Osteocyte (in vitro differentiated cells): ENCODE measurements around the gene ZNF532. TPM values are rescaled to one million over a fixed set of nuclear protein-coding genes. Genes with fewer than 3 reads are reported as not detected.

Experiments
- DNase-seq: peaks from one replicate; pipeline ENCODE4 v3.0.0; 2021; ENCODE audit warnings: mixed read lengths; ENCODE audit not compliant: unreplicated experiment; ENCODE audit errors: extremely low spot score
- H3K27ac Mint-ChIP-seq: one replicate; pipeline ENCODE4 v1.8.0; 2021; ENCODE audit warnings: mild to moderate bottlenecking, mixed read lengths; ENCODE audit not compliant: unreplicated experiment
- H3K27me3 Mint-ChIP-seq: one replicate; pipeline ENCODE4 v1.8.0; 2021; ENCODE audit warnings: mixed read lengths; ENCODE audit not compliant: unreplicated experiment
- H3K36me3 Mint-ChIP-seq: one replicate; pipeline ENCODE4 v1.8.0; 2021; ENCODE audit warnings: mixed read lengths; ENCODE audit not compliant: unreplicated experiment
- H3K4me1 Mint-ChIP-seq: one replicate; pipeline ENCODE4 v1.8.0; 2021; ENCODE audit warnings: mixed read lengths; ENCODE audit not compliant: unreplicated experiment
- H3K4me3 Mint-ChIP-seq: one replicate; pipeline ENCODE4 v1.8.0; 2021; ENCODE audit warnings: mild to moderate bottlenecking, moderate library complexity, mixed read lengths; ENCODE audit not compliant: unreplicated experiment
- H3K9me3 Mint-ChIP-seq: one replicate; pipeline ENCODE4 v1.8.0; 2021; ENCODE audit warnings: mixed read lengths; ENCODE audit not compliant: unreplicated experiment
- CTCF ChIP-seq: fragments of 200-600 bp; sonication (generic); IDR thresholded peaks from 2 replicates; pipeline ENCODE4 v1.5.0; 2021; ENCODE audit warnings: antibody characterized with exemption, mild to moderate bottlenecking, moderate library complexity
- total RNA-seq: library from RNA; stranded (reverse); gene quantifications from 2 replicates; pipeline ENCODE4 v1.2.1, GENCODE V29; 2021

ZNF532 gene
- total RNA-seq, 1 donor from 2014 or later: 92.7 TPM

GRCh38 chr18:58960508-58960907 is 95.8 kb downstream of the ZNF532 start:
- DNase-seq: no peak
- Mint-ChIP-seq H3K27ac (no peak overlapping the region), H3K4me3 (no peak overlapping the region), H3K27me3 (no peaks in the 10 kb centered on the region), H3K9me3 (no peaks in the 10 kb centered on the region), H3K4me1 (peaks cover 24% of the 10 kb centered on the region), H3K36me3 (peaks cover 34% of the 10 kb centered on the region)
- no peak for TF ChIP-seq CTCF

GRCh38 chr18:58960946-58961722 is 96.5 kb downstream of the ZNF532 start:
- Mint-ChIP-seq H3K9me3 (no peaks in the 10 kb centered on the region), H3K36me3 (peaks cover 30% of the 10 kb centered on the region), H3K27ac (no peak overlapping the region), H3K4me1 (peaks cover 27% of the 10 kb centered on the region), H3K4me3 (no peak overlapping the region), H3K27me3 (no peaks in the 10 kb centered on the region)
- DNase-seq: no peak
- TF ChIP-seq CTCF: no peak

- Mint-ChIP-seq H3K4me1 (peaks cover 27% of the 10 kb centered on the region), H3K9me3 (no peaks in the 10 kb centered on the region), H3K4me3 (no peak overlapping the region), H3K27ac (no peak overlapping the region), H3K36me3 (peaks cover 23% of the 10 kb centered on the region), H3K27me3 (no peaks in the 10 kb centered on the region)
- no peak for TF ChIP-seq CTCF
- no peak for DNase-seq
Observed at GRCh38 chr18:58962336-58962735, 97.7 kb downstream of the ZNF532 start.

GRCh38 chr18:58965291-58966004 is 100.8 kb downstream of the ZNF532 start:
- H3K9me3 Mint-ChIP-seq: no peaks in the 10 kb centered on the region
- H3K36me3 Mint-ChIP-seq: peaks cover 22% of the 10 kb centered on the region
- no peak for TF ChIP-seq CTCF
- H3K27me3 Mint-ChIP-seq: no peaks in the 10 kb centered on the region
- H3K4me3 Mint-ChIP-seq: no peak overlapping the region
- H3K4me1 Mint-ChIP-seq: peaks cover 20% of the 10 kb centered on the region
- H3K27ac Mint-ChIP-seq: peak overlapping the region; percentile 36
- DNase-seq: no peak

- Mint-ChIP-seq H3K27ac (peak overlapping the region; percentile 36), H3K9me3 (no peaks in the 10 kb centered on the region), H3K27me3 (no peaks in the 10 kb centered on the region), H3K36me3 (peaks cover 16% of the 10 kb centered on the region), H3K4me3 (no peak overlapping the region), H3K4me1 (peaks cover 20% of the 10 kb centered on the region)
- no peak for TF ChIP-seq CTCF
- no peak for DNase-seq
Observed at GRCh38 chr18:58966005-58966677, 101.5 kb downstream of the ZNF532 start.
